ENCODE data around the gene TMEM269.
A peak's percentile ranks its signal among the peaks of the same experiment; 100 is the strongest.

TMEM269 gene

DNA sequence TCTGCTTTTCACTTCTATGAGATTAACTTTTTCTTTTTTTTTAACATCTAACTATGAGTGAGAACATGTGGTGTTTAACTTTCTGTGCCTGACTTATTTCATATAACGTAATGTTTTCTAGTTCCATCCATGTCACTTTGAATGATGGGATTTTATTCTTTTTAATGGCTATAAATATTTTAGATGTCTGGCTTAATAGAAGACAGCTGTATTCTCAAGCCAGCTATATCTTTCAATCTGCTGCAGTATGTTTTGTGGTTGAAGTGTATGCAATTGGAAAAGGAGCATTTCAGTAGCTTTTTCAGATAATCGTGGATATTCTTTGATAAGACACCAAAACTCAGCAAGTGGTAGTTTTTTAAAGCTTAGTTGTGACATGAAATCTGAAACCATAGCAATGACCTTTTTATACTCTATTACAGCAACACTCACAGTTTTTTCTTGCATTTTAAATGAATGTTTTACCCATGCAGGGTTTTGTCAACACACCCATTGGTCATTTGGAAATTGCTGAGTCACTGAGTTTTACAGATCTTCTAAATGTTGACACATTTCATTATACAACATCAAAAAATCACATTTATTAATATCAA lies 38.1 kb downstream of the TMEM269 start:
- no peak for DNase-seq (ENCODE audit: low read depth in 2 of 2)

DNA sequence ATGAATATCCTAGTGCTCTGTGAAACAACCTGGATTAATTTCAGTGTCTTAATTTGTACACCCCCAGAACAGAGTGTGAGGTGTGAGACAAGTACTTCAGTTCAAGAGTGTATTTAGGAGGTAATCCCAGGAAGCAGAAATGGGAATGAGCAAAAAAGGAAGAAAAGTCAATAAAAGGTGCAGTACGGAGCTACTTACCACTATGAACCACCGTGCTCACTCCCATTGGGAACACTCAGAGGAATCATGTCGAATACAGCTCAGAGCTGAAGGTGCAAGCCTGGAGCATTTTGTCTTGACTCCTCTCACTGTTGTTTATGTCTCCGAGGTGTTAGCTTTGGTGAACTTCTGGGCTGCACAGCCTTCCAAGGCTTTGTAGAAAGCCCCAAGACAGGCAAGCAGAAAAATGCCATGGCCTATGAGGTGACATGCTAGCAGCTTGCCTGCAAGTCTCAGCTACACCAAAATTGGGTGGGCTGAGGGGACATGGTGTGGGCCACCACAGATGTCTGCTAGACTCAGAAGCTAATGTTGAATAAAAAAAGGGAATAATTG lies 39.8 kb downstream of the TMEM269 start:
- no peak for DNase-seq (ENCODE audit: low read depth in 2 of 2)

- no peak for DNase-seq (ENCODE audit: low read depth in 2 of 2)
Measured at GRCh38 chr1:42825036-42825851, 40.5 kb downstream of the TMEM269 start.

GRCh38 chr1:42830631-42831030 lies 45.8 kb downstream of the TMEM269 start:
- no peak for DNase-seq (ENCODE audit: low read depth in 2 of 2)

DNA sequence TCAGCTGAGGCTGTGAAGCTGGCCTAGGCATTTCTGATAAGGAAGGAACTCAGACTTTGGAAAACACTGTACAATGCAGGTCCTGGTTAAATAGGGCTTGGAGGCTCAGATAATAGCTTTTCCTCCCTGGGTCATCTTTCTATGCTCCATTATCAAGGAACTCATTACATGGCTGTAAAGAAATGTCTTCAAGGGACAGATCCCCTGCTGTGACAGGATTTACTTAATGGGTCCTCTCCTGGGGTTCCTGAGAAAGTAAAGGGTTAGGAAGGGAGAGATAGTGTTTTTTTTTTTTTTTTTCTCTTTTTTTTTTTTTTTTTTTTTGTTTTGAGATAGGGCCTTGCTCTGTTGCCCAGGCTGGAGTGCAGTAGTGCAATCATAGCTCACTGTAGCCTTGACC lies 46.5 kb downstream of the TMEM269 start:
- DNase-seq (ENCODE audit: low read depth in 2 of 2): no peak

GRCh38 chr1:42832641-42833240 lies 48.0 kb downstream of the TMEM269 start:
- no peak for DNase-seq (ENCODE audit: low read depth in 2 of 2)

DNA sequence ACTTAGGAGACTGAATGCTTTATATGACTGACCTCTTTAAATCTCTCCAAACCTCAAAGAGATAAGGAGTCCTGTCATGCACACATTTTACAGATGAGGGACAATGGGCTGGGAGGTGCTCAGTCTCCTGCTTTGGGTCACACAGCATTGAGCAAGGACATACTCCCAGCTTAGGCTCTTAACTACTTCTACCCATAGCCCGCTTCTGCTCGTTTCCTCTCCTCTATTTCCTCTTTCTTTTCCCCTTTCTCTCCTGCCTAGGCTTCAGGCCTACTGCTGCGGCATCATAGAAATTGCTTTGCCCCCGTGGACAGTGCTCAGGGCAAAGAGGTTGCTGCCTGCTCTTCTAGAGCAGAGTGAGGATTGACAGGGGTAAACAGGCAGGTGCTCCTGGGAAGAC lies 49.2 kb downstream of the TMEM269 start:
- no peak for DNase-seq (ENCODE audit: low read depth in 2 of 2)

DNA sequence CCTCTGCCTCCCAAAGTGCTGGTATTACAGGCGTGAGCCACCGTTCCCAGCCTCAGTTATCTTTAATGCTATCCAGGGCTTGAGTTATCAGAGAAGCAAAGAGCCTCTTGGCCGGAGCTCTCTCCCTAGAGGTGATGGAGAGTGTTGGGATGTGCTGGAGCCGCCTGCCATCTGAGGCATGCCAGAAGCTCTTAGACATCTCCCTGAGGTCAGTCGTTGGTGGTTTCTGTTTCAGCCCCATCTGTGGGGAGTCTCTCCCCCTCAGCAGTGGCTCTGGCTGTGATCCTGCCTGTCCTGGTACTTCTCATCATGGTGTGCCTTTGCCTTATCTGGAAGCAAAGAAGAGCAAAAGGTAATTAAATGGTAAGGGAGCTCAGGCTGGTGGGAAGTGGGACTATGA lies 50.0 kb downstream of the TMEM269 start:
- DNase-seq (ENCODE audit: low read depth in 2 of 2): no peak

DNA sequence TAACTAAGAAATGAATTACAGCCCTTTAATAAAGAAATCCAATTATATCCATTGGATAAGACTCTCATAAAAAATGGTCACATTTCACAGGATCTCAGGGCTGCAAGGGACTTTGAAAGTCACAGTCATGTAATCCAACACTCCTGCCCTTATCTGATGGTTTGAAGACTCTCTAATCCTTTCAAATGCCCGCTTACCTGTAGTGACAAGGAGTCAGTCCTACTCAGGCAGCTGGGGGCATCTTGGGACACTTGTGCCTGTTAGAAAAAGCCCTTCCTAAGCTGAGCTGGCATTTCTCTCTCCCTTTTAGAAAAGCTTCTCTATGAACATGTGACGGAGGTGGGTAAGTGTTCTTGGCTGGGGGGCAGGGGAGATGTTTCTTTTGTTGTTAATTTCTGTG lies 50.6 kb downstream of the TMEM269 start:
- no peak for DNase-seq (ENCODE audit: low read depth in 2 of 2)

GRCh38 chr1:42837709-42838108 lies 52.9 kb downstream of the TMEM269 start:
- DNase-seq (ENCODE audit: low read depth in 2 of 2): no peak

DNA sequence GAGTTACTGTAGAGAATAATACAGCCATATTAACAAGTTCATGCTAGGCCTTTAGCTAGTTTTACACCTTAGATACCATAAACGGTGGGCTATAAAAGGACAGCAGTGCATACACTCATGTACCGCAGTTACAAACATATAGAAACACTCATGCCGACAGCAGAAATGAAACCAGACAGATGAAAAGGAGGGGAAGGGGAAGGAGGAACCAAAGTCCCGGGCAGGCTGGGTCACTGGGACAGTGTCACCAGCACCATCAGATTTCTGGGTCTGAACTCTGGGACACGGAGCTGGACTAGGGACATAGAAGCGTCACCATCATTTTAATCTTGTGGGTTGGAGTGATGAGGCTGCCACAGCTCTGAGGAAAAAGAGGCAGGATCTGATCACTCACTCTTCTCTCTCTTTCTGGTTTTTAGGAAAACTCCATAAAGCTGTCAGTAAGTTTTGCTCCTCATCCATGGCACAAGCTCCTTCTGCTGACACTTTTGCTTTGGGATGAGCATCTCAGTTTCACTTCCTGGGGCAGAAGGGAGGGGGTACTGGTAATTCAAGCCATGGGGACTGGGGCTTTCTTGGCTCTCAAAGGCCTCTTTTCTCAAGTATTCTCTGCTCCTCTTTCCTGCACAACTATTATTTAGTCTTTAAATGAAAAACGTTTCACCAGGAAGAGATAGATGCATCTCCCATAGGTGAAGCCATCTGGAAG lies 53.8 kb downstream of the TMEM269 start:
- DNase-seq (ENCODE audit: low read depth in 2 of 2): no peak

- DNase-seq (ENCODE audit: low read depth in 2 of 2): no peak
Measured at GRCh38 chr1:42841010-42841409, 56.2 kb downstream of the TMEM269 start.

DNA sequence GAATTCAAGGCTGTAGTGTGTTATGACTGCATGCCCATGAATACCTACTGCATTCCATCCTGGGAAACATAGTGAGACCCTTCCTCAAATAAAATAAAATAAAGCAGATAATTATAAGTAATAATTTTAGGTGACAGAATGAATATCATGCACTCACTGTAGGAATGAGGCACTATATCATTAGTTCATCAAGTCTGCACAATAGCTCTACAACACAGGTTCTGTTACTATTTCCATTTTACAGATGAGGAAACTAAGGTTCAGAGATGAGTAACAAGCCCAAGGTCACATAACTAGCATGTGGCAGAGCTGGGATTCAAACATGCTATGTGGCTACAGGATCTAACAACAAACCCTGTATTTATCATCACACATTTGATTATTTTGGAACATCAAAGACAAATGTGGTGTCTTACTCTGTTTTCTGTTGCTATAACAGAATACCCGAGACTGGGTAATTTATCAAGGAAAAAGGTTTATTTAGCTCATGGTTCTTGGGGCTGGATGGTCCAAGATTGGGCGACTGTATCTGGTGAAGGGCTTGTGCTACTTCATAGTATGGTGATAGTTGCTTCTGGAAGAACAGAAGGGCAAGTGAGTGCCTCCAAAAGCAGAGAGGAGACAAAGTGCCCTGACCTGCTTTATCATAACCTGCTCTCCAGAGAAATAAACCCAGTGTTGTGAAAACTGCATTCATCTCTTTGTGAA lies 56.8 kb downstream of the TMEM269 start:
- no peak for DNase-seq (ENCODE audit: low read depth in 2 of 2)

GRCh38 chr1:42844592-42845140 lies 59.9 kb downstream of the TMEM269 start:
- no peak for DNase-seq (ENCODE audit: low read depth in 2 of 2)

DNA sequence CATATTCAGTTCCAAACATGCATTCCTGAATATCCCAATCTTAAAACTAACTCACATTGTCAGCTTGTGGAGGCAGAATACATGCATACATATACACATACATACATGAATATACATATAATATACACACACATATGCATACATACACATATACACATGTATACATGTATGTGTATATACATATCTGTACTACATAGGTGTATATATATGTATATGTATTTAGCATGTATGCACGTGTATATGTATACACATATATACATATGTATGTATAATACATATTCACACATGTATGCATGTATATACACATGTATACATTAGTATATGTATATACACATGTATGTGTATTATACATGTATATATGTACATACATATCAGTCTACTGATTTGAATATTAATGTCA lies 60.4 kb downstream of the TMEM269 start:
- no peak for DNase-seq (ENCODE audit: low read depth in 2 of 2)

GRCh38 chr1:42845866-42846256 lies 61.1 kb downstream of the TMEM269 start:
- no peak for DNase-seq (ENCODE audit: low read depth in 2 of 2)

- DNase-seq (ENCODE audit: low read depth in 2 of 2): peak; percentile 73 to 86
Measured at GRCh38 chr1:42846257-42847110, 61.7 kb downstream of the TMEM269 start, which contains the start of gene ZNF691. Gene ZNF691, plus strand, starts transcription at chr1:42846613. Its CDS starts 3,046 bp downstream, at chr1:42849659.

GRCh38 chr1:42847111-42847595 lies 62.4 kb downstream of the TMEM269 start:
- no peak for DNase-seq (ENCODE audit: low read depth in 2 of 2)

- DNase-seq (ENCODE audit: low read depth in 2 of 2): no peak
Measured at GRCh38 chr1:42847721-42848460, 63.1 kb downstream of the TMEM269 start.
